GM18505 (cell line): ENCODE data around the gene ZFAND2A.

Source experiments
- ATAC-seq: cut with Tn5 transposase; IDR thresholded peaks from one replicate; pipeline ENCODE4 v1.9.1; 2021; ENCODE audit not compliant: unreplicated experiment
- POLR2A ChIP-seq: IDR thresholded peaks from 4 replicates; pipeline ENCODE4 v1.6.1; 2011; ENCODE audit warnings: borderline replicate concordance; ENCODE audit not compliant: insufficient read depth, insufficient read length; ENCODE audit errors: extremely low read depth

Gene ZFAND2A

DNA sequence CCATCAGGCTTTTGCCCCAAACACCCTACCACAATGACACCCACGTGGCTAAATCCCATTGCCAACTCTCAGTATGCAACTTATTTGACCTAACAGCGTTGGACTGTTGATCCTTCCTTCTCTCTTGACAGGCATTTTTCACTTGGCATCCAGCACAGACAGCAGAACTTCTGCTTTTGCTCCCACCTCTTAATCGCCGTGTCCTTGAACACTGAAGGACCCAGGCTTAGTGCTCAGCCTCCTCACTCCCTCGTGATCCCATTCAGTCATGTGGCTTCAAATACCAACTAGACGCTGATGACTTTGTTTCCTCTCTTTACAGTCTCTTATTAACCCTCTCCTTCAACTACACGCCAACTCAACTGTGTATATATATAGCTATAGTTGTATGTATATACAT, 25.0 kb downstream of the ZFAND2A start:
- TF ChIP-seq POLR2A = no peak
- ATAC-seq = no peak

- TF ChIP-seq POLR2A = no peak
- ATAC-seq = no peak
Measured at GRCh38 chr7:1131471-1132265, 28.3 kb downstream of the ZFAND2A start.

DNA sequence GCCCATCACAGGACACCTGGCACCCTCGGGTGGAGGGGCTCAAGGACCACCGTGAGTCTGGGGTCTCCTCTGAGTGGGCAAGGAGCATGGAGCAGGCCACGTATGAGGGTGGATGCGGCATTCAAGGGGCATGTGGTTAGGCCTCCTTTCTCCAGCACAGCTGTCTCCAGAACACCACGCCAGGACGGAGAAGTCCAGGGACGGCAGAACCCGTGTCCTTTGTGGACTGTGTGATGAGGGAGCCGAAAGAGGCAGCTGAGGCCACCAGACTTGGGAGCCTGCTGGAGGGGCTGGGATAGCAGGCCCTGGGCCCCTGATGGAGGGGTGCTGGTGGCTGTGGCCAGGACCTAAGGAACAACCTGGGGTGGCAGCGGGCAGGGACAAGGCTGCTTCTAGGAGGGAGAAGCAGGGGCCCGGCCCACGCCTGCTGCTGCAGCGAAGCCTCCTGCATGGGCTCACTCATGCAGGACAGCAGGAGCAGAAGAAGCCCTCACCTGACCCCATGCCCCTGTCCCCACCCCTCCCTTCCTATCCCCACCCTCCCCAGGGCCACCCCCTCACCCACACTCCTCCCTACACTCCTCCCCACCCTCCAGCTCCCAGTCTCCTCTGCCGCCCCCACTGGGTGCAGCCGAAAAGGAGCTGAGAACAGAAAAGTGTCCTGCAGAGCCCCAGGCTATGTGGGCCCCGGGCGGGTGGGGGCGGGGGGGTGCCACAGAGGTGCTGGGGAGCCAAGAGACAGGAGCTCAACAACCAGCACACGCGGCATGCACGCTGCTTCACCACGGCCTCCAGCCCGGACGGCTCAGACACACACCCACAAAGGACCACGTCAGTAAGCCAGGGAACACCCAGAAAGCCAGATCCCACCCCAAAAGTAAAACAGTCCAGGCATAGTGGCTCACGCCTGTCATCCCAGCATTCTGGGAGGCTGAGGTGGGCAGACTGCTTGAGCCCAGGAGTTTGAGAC, 29.7 kb downstream of the ZFAND2A start:
- no peak for TF ChIP-seq POLR2A
- no peak for ATAC-seq

DNA sequence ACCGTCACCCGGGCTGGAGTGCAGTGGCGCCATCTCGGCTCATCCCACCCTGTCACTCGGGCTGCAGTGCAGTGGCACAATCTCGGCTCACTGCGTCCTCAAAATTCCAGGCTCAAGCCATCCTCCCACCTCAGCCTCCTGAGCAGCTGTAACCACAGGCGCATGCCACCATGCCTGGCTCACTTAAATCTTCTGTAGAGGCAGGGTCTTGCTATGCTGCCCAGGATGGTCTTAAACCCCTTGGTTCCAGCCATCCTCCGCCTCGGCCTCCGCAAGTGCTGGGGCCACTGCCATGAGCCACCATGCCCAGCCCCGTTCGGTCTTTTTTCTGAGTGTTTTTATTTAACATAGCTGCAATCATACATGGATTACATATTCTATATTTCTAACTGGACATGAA, 30.6 kb downstream of the ZFAND2A start:
- TF ChIP-seq POLR2A = no peak

DNA sequence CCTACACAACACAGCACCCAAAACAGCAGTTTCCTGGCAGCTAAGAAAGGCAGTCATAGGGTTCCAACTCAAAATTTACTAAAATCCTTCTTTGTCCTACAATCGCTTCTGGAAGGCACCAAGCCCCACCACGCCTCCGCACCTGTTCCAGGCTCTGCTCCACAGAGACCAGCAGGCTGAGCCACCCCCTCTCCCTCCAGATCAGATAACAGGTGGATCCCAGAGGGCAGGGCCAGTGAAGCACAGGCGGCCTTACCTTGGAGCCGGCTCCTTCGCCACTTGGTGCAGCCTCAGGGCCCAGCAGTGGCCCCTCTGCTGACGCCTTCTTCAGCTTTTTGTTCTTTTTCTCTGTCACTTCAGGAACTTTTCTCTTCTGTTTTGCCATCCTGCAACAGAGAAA, 33.0 kb downstream of the ZFAND2A start:
- ATAC-seq = no peak
- TF ChIP-seq POLR2A = no peak

More for the DNA sequence above, 30.6 kb downstream of the ZFAND2A start:
- no peak for ATAC-seq

GRCh38 chr7:1125603-1125969, 34.4 kb downstream of the ZFAND2A start:
- TF ChIP-seq POLR2A = no peak
- ATAC-seq = no peak

DNA sequence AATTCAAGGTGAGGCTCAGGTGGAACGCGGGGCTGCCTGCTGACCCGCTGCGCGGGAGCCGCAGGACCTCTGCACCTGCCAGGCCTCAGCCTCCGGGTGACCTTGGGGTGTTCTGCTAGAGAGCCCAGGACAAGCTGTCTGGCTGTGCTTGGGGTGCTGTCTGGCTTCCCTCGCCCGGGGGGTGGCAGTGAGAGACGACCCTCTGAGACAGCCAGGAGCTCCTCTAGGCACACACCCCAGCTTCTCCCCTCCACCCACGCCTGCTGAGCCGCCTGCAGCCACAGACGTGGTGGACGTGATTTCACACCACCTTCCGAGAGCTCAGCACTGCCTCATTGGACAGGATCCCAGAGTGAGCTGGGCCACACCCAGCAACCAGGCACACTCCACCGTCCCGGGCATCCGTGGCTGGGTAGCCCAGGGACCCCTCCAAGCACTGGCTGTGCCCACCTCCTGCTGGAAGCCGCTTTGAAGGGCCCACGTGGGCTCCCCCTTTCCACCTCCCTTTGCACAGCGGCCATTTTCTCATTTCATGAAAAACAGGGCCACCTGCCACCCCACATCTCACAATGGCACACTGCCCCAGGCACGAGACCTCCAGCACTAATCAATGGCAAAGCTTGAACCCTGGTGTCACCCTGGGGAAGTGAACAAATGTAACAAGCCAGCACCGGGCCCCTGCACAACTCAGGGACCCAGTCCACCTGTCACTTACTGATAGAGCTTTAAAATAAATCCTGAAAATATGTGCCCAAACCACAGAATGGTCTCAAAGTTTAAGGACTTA, 35.0 kb downstream of the ZFAND2A start:
- TF ChIP-seq POLR2A = no peak
- ATAC-seq = no peak

GRCh38 chr7:1124164-1124563, 35.8 kb downstream of the ZFAND2A start:
- no peak for TF ChIP-seq POLR2A

GRCh38 chr7:1123715-1124114, 36.3 kb downstream of the ZFAND2A start:
- no peak for TF ChIP-seq POLR2A
- ATAC-seq = no peak

More at GRCh38 chr7:1124164-1124563, 35.8 kb downstream of the ZFAND2A start:
- ATAC-seq = no peak

DNA sequence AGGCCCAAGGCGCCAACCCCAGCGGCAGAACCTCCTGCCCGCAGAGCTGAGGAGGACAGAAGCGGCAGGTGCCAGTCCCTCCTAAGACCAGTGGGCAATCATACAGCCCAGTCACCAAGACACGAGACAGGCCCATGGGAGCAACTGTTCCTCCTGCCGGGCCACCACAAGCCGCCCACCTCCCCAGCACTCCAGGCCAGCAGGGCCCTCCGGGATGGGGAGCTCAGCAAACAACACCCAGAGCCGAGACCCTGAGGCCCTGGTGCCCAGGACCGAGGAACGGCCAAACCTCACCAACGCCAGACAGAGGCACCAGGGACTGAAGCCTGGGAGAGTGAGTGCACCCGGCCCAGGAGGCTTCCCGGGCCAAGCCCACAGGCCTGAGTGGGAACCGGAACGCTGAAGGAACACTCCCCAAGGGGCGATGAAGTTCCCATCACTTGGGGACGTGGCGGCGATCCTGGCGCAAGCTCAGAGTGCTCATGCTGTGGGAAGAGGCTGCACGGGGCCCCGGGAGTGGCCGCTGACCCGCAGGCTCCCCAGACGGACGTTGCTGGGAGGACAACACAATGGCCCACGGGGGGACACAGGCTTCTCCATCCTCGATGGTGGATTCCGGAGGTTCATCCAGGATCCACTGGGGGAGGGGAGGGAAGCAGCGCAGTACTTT, 37.0 kb downstream of the ZFAND2A start:
- ATAC-seq = no peak
- no peak for TF ChIP-seq POLR2A

GRCh38 chr7:1121886-1122831, 37.8 kb downstream of the ZFAND2A start:
- no peak for ATAC-seq
- TF ChIP-seq POLR2A = no peak

GRCh38 chr7:1121476-1121875, 38.5 kb downstream of the ZFAND2A start:
- ATAC-seq = no peak
- no peak for TF ChIP-seq POLR2A

DNA sequence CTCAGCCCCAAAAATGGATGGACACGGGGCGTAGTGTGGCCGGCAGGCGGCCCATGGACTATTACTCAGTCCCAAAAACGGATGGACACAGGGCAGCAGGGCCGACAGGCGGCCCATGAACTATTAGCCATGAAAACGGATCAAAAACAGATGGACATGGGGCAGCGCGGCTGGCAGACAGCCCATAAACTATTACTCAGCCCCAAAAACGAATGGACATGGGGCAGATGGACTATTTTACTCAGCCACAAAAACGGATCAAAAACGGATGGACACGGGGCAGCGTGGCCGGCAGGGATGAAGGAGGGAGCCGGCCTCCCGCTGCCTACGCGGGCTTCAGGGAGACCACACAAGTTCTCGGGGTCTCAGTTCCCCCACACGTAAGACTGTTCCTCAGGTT, 39.2 kb downstream of the ZFAND2A start:
- TF ChIP-seq POLR2A = no peak
- ATAC-seq = no peak
